Activated T-cell treated with anti-CD3 and anti-CD28 coated beads for 48 hours (primary cell): ENCODE data around the gene BCAP31.
"Not testable (repeated sequence)": the region's sequence is repeated elsewhere in the genome, so short reads cannot be mapped to it uniquely, and the experiment has no call there.

Source experiments
- DNase-seq: peaks from one replicate; pipeline ENCODE4 v3.0.0-alpha.2; 2020; ENCODE audit warnings: low read depth

BCAP31 gene

GRCh38 chrX:153762626-153763173, 38.5 kb upstream of the BCAP31 start:
- DNase-seq: no peak

- no peak for DNase-seq
Measured at GRCh38 chrX:153761863-153762262, 37.7 kb upstream of the BCAP31 start.

- no peak for DNase-seq
Measured at GRCh38 chrX:153755136-153755535, 30.9 kb upstream of the BCAP31 start.

DNA sequence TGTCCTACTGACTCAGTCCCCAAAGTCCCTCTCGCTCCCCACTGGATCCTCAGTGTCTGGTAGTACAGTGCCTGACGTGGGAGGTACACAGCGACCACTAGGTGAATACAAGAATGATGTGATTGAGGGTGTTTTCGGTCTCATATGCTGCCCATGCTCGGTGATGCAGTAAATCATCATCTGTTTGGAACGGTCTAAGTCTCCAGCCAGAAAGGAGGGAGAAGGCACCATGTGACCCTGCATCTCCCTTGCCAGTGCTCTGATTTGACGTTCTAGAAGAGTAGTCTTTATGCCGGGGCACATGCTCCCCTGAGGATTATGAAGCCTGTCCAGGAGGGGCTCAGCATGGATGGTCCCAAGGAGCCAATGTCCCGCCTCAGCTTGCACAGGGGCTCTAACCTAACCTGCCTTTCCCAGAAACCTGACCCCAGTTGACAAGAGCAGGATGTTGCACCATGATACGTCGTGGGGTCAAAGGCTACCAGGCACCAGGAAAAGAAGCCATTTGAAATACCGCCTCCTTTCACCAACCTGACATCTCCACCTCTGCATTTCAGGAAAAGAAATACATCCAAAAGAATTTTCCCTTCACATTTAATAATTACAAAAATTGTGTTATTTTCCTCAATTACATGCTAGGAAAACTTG, 26.1 kb upstream of the BCAP31 start:
- no peak for DNase-seq

DNA sequence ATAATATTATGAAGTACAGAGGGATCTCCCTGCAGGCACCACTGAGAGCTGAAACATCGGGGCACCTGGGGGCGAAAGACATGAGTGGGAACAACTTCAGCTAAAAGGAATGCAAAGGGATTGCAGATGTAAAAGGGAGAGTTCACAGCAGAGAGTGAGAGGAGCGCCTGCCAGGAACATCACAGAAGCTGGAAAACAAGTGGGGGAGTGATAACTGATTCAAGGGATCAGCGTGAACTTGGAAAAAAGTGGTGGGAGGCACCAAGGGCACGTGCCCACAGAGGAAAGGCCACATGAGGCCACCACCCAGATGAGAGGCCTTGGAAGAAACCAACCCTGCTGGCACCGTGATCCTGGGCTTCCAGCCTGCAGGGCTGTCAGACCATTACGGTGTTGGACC, 24.8 kb upstream of the BCAP31 start:
- DNase-seq: not testable (repeated sequence)

GRCh38 chrX:153746991-153747390, 22.8 kb upstream of the BCAP31 start:
- not testable (repeated sequence) for DNase-seq

DNA sequence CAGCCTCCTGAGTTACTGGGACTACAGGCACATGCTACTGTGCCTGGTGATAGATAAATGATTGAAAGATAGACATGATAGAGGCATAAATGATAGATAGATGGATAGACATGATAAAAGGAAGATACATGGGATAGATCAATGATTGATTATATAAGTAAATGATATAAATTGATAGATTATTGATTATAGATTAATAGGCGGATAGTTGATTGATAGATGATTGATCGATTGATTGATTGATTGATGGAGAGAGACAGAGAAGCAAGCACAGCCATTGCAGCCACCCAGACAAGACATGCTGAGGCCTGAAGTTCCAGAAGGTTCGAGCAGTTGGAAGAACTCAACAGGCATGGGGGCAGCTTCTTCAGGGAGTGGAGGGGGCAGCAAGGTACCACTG, 22.2 kb upstream of the BCAP31 start:
- no peak for DNase-seq

DNA sequence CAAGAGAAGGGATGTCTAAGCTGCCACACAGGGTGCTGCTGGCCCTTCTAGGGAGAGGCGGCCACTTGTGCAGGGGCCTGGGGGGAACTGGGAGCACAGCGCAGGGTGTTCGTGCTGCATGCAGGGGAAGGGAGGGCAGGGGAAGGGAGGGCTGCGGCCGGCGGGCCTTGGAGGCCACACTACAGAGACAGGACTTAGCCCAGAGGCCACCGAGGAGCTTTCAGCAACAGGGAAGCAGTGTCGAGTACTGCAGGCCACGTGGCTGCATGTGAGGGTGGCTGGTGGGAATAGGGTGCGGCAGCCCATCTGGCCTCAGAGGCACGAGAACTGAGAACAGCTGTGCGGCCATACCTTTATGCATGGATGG, 20.9 kb upstream of the BCAP31 start:
- not testable (repeated sequence) for DNase-seq

DNA sequence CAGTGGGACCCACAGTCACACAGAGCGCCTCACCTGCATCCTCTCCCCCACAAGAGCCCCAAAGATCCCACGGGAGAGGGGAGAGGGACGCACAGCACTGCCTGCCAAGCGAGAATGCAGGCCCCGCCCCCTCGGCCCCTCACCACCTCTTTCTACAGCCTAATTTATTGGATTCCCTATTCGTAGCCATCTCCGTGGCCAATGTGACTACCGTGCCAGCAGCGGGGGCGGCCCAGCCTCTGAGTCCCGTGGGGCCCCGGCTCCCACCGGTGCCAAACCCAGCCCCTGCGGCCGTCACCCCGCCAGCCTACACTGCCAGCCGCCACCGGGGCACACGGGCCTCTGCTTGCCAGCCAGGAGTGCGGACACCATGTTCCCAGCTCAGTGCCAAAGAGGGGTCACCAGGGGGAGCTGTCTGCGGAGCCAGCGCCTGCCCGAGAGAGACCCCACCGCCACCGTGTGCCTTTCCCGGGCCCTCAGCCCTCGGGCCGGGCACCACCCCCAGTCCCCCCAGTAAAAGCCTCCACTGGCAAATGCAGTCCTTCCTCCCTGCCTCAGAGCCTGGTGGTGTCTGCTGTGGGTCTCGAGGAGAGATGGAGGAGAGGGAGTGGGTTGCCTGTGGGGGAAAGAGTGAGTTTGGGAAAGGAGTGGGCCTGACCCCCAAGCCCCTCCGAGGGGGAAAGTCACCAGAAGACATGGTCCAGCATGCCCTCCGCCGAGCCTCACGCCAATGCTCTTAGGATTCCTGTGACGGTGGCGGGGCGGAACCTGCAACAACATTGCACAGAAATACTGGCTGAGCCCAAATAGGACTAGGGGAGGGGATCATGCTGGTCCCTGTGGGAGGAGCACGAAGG, 20.3 kb upstream of the BCAP31 start:
- no peak for DNase-seq

GRCh38 chrX:153743468-153744209, 19.5 kb upstream of the BCAP31 start:
- DNase-seq: not testable (repeated sequence)

DNA sequence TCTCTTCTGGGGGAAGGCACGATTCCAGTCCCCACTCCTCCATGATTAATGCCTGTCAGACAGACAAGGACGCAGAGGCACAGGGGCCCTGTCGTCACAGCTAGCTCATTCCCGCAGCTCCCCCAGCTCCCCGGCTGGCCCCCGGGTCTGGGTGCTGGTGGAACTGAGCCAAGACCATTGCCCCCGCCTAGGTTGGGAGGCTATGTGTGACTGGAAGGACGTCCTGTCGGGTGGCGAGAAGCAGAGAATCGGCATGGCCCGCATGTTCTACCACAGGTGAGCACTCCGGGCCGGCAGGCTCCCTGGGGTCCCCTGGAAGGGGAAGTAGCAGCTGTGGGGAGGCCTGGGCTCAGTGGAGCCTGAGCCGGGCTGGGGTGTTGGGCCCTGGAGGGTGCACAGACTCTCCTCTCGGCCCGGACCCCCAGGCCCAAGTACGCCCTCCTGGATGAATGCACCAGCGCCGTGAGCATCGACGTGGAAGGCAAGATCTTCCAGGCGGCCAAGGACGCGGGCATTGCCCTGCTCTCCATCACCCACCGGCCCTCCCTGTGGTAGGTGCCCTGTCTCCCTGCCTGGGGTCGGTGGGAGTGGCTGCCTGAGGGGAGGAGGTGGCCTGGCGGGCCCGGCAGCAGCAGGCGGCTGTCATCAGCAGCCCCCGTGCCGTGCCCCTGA, 18.7 kb upstream of the BCAP31 start:
- not testable (repeated sequence) for DNase-seq

DNA sequence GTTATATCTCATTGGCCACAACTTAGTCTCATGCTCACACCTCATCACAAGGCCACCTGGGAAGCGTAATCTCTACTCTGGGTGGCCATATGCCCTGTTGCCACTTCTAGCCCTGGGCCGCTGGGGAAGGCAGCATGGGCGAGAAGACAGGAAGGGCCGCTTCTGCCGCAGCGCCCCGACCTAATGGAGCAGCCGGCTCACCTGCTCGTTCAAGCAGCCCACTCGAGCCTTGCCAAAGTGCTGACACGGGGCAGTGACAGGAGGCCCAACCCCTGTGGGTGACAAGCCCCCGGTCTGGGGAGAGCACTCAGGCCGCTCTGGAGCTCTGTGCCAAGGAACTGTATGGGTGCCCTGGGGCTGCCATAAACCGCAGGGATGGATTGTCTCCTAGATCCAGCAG, 17.9 kb upstream of the BCAP31 start:
- not testable (repeated sequence) for DNase-seq

DNA sequence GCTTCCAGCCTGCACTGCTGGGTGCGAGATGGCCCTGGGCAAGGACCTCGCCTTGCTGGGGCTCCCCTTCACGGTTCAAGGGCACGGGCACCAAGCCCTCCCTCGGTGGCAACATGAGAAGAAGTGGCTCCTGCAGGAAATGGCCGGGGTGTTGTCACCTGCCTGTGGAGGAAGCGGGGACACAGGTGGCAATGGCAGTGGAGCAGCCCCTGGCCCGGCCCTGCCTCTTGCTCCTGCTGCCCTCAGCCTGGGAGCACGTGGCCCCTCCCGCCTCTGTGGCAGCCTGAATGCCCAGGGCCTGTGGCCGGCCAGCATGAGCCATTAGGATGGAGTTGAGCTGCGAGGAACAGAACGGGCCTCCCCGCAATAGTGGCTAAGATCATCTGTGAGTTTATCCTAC, 17.3 kb upstream of the BCAP31 start:
- DNase-seq: no peak

- no peak for DNase-seq
Measured at GRCh38 chrX:153740631-153741222, 16.5 kb upstream of the BCAP31 start.

DNA sequence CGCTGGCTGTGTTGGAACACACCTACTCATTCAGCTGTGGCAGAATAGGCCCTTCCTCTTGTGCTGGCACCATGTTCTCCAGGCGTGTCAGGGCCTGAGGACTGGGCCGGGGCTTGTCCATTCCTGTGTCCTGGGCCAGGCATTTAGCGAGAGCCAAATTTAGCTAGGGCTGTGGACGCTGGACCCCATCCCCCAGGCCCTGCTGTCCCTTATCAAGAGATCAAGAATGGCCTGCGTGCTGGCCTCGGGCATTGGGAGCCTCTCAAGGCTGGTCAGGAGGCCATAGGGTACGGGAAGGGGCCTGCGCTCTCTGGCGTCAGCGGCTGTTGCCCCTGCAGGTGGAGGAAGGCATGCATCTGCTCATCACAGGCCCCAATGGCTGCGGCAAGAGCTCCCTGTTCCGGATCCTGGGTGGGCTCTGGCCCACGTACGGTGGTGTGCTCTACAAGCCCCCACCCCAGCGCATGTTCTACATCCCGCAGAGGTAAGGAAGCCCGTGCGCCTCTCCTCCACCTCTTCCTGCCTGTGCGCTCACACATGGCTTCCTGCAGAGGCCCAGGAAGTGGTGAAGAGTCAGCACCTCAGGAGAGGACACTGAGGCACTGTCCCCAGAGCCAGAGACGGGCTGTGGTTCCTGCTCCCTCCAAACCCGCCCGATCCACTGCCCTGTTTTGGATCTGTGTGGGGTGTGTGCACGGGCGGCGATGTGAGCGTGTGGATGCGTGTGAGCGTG, 15.7 kb upstream of the BCAP31 start:
- DNase-seq: no peak

GRCh38 chrX:153738056-153738605, 13.9 kb upstream of the BCAP31 start:
- no peak for DNase-seq

DNA sequence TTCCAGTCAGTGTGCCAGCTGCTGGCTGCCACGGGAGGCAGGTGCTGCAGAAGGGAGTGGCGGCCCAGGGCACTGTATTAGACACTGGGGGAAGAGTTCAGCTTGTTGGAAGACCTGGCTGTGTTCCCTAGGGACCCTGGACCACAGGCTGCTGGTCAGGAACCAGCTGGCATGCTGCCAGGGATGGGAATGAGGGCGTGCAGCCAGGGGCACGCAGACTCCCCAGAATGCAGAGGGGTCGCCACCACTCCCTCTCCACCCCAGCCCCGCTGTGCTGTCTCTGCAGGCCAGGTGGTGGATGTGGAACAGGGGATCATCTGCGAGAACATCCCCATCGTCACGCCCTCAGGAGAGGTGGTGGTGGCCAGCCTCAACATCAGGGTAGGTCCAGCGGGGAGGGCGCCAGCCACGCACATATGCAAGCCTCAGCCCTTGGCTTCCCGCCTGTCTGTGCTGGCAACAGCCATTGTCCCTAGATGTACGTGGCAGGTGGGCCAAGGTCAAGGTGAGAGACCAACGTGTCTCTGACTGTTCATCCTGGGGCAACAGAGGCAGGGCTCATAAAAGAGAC, 12.8 kb upstream of the BCAP31 start:
- no peak for DNase-seq

- DNase-seq: no peak
Measured at GRCh38 chrX:153736071-153736820, 12.1 kb upstream of the BCAP31 start.

- no peak for DNase-seq
Measured at GRCh38 chrX:153735274-153735673, 11.1 kb upstream of the BCAP31 start.

- no peak for DNase-seq
Measured at GRCh38 chrX:153734871-153735270, 10.7 kb upstream of the BCAP31 start.
